WTC11 (cell line): ENCODE results near the gene PAN3. TPM values are rescaled to one million over a fixed set of nuclear protein-coding genes. Genes with fewer than 3 reads are reported as not detected.

Source experiments
- ATAC-seq: fragments of 200-7000 bp; cut with Tn5 transposase; 2 replicates; pipeline ENCODE4 v1.10.0; 2021; ENCODE audit warnings: mild to moderate bottlenecking, moderate library complexity
- CTCF ChIA-PET: fragments of 300-600 bp; sonication (Branson Sonifier 250); formaldehyde crosslinking; loops from one replicate; lab custom pipeline; 2021; ENCODE audit warnings: antibody characterized with exemption; lab: Charles Lee
- POLR2A ChIA-PET: fragments of 350-600 bp; sonication (Branson Sonifier 250); formaldehyde crosslinking; loops from one replicate; lab custom pipeline; 2021; ENCODE audit warnings: antibody characterized with exemption; lab: Charles Lee
- DNase-seq: peaks from one replicate; pipeline ENCODE4 v3.0.0; 2021; ENCODE audit warnings: low spot score
- H3K27ac Mint-ChIP-seq: 2 replicates; pipeline ENCODE4 v1.8.0; 2021; ENCODE audit warnings: mixed read lengths
- H3K27me3 Mint-ChIP-seq: 2 replicates; pipeline ENCODE4 v1.8.0; 2021; ENCODE audit warnings: low read depth, mild to moderate bottlenecking, moderate library complexity, mixed read lengths
- H3K36me3 Mint-ChIP-seq: 2 replicates; pipeline ENCODE4 v1.8.0; 2021; ENCODE audit warnings: mixed read lengths
- H3K4me1 Mint-ChIP-seq: 2 replicates; pipeline ENCODE4 v1.8.0; 2022; ENCODE audit warnings: mixed read lengths
- H3K4me3 Mint-ChIP-seq: 2 replicates; pipeline ENCODE4 v1.8.0; 2021; ENCODE audit warnings: mild to moderate bottlenecking, moderate library complexity, mixed read lengths
- H3K9me3 Mint-ChIP-seq: 2 replicates; pipeline ENCODE4 v1.8.0; 2021; ENCODE audit warnings: mixed read lengths
- CDX4 ChIP-seq: fragments of 250-450 bp; sonication (Bioruptor Pico); IDR thresholded peaks from 2 replicates; pipeline ENCODE4 v1.9.0; 2021; ENCODE audit warnings: moderate library complexity, mild to moderate bottlenecking, inconsistent platforms, borderline replicate concordance
- ESRRA ChIP-seq: sonication (generic); formaldehyde crosslinking; IDR thresholded peaks from 2 replicates; pipeline ENCODE4 v1.8.1; 2022; ENCODE audit warnings: mild to moderate bottlenecking, missing genetic modification reagents, borderline replicate concordance
- ETV6 ChIP-seq: sonication (generic); formaldehyde crosslinking; IDR thresholded peaks from 2 replicates; pipeline ENCODE4 v1.8.1; 2022; ENCODE audit warnings: mild to moderate bottlenecking, missing genetic modification reagents
- FOXP4 ChIP-seq: sonication (generic); formaldehyde crosslinking; IDR thresholded peaks from 2 replicates; pipeline ENCODE4 v1.8.0; 2022; ENCODE audit warnings: mild to moderate bottlenecking, missing genetic modification reagents
- HMGXB4 ChIP-seq: sonication (generic); formaldehyde crosslinking; IDR thresholded peaks from 2 replicates; pipeline ENCODE4 v1.8.1; 2023; ENCODE audit warnings: mild to moderate bottlenecking, moderate library complexity, missing genetic modification reagents
- KAT7 ChIP-seq: sonication (generic); formaldehyde crosslinking; IDR thresholded peaks from 2 replicates; pipeline ENCODE4 v1.8.1; 2023; ENCODE audit warnings: missing genetic modification reagents, mild to moderate bottlenecking, borderline replicate concordance
- MXD4 ChIP-seq: fragments of 250-450 bp; sonication (Bioruptor Pico); IDR thresholded peaks from 2 replicates; pipeline ENCODE4 v1.8.0; 2021; ENCODE audit warnings: mild to moderate bottlenecking, moderate library complexity, borderline replicate concordance
- MYBL2 ChIP-seq: sonication (generic); formaldehyde crosslinking; IDR thresholded peaks from 2 replicates; pipeline ENCODE4 v1.8.1; 2023; ENCODE audit warnings: mild to moderate bottlenecking, moderate library complexity, missing genetic modification reagents
- NFE2L1 ChIP-seq: sonication (generic); formaldehyde crosslinking; IDR thresholded peaks from 2 replicates; pipeline ENCODE4 v1.8.1; 2023; ENCODE audit warnings: missing genetic modification reagents
- SOX15 ChIP-seq: fragments of 250-450 bp; sonication (Bioruptor Pico); IDR thresholded peaks from 2 replicates; pipeline ENCODE4 v1.9.0; 2021; ENCODE audit warnings: mild to moderate bottlenecking
- TCF7 ChIP-seq: sonication (generic); formaldehyde crosslinking; IDR thresholded peaks from 2 replicates; pipeline ENCODE4 v1.8.0; 2022; ENCODE audit warnings: mild to moderate bottlenecking, low read depth, missing genetic modification reagents, moderate library complexity
- USF1 ChIP-seq: sonication (generic); formaldehyde crosslinking; IDR thresholded peaks from 2 replicates; pipeline ENCODE4 v1.8.0; 2022; ENCODE audit warnings: mild to moderate bottlenecking, missing genetic modification reagents
- ZBTB21 ChIP-seq: sonication (generic); formaldehyde crosslinking; IDR thresholded peaks from 2 replicates; pipeline ENCODE4 v1.8.1; 2023; ENCODE audit warnings: mild to moderate bottlenecking, missing genetic modification reagents, borderline replicate concordance
- ZNF263 ChIP-seq: sonication (generic); formaldehyde crosslinking; IDR thresholded peaks from 2 replicates; pipeline ENCODE4 v1.8.1; 2022; ENCODE audit warnings: low read depth, mild to moderate bottlenecking, moderate library complexity, missing genetic modification reagents
- ZNF671 ChIP-seq: fragments of 250-450 bp; sonication (Bioruptor Pico); IDR thresholded peaks from 2 replicates; pipeline ENCODE4 v1.8.0; 2021; ENCODE audit warnings: mild to moderate bottlenecking
- total RNA-seq: library from RNA; stranded (reverse); gene quantifications from 3 replicates; pipeline ENCODE4 v1.2.3, GENCODE V29; 2021

The PAN3 gene
- total RNA-seq, 1 experiment from 2014 or later = 37.8 TPM

- no peaks in the 10 kb centered on the region for H3K9me3 Mint-ChIP-seq
- ChIA-PET CTCF (no interaction called here), POLR2A (no interaction called here)
- no peak overlapping the region for H3K4me3 Mint-ChIP-seq
- peaks cover 6% of the 10 kb centered on the region; the same call in 1 of the 2 replicates for H3K4me1 Mint-ChIP-seq
- H3K36me3 Mint-ChIP-seq = peaks cover 11% of the 10 kb centered on the region
- no peaks in the 10 kb centered on the region for H3K27me3 Mint-ChIP-seq
- ATAC-seq (no peak), DNase-seq (no peak)
- H3K27ac Mint-ChIP-seq = no peak overlapping the region
- no peak for TF ChIP-seq ESRRA
- no peak for TF ChIP-seq ETV6 (CRISPR knock-in tag)
- no peak for TF ChIP-seq NFE2L1 (CRISPR knock-in tag)
- TF ChIP-seq FOXP4 (CRISPR knock-in tag) = no peak
- TF ChIP-seq ZBTB21 = no peak
- TF ChIP-seq USF1 (CRISPR knock-in tag) = no peak
- TF ChIP-seq TCF7 (CRISPR knock-in tag) = no peak
- TF ChIP-seq CDX4 (CRISPR knock-in tag) = no peak
- TF ChIP-seq SOX15 = no peak
Measured at GRCh38 chr13:28204043-28204442, 65.7 kb downstream of the PAN3 start.

- CTCF ChIA-PET = no interaction called here
Measured at GRCh38 chr13:28204690-28205443, 66.5 kb downstream of the PAN3 start.

GRCh38 chr13:28218679-28219078 is 80.3 kb downstream of the PAN3 start:
- H3K36me3 Mint-ChIP-seq = peaks cover 8% of the 10 kb centered on the region
- TF ChIP-seq MXD4 (CRISPR knock-in tag) (no peak), ZNF263 (CRISPR knock-in tag) (no peak), MYBL2 (CRISPR knock-in tag) (no peak)
- H3K27ac Mint-ChIP-seq = no peak overlapping the region
- ATAC-seq (no peak), DNase-seq (no peak)
- CTCF ChIA-PET = no interaction called here
- no peaks in the 10 kb centered on the region for H3K27me3 Mint-ChIP-seq
- no peaks in the 10 kb centered on the region for H3K4me1 Mint-ChIP-seq
- POLR2A ChIA-PET = no interaction called here
- no peak overlapping the region for H3K4me3 Mint-ChIP-seq
- no peaks in the 10 kb centered on the region for H3K9me3 Mint-ChIP-seq

More at GRCh38 chr13:28204690-28205443, 66.5 kb downstream of the PAN3 start:
- H3K27ac Mint-ChIP-seq = peak overlapping the region; percentile 18
- H3K9me3 Mint-ChIP-seq = no peaks in the 10 kb centered on the region
- peaks cover 10% of the 10 kb centered on the region; the same call in 1 of the 2 replicates for H3K4me1 Mint-ChIP-seq
- TF ChIP-seq KAT7 (CRISPR knock-in tag) (no peak), ETV6 (CRISPR knock-in tag) (no peak), MYBL2 (CRISPR knock-in tag) (no peak), ZNF671 (no peak), HMGXB4 (CRISPR knock-in tag) (no peak)
- ATAC-seq (no peak), DNase-seq (no peak)
- no peak overlapping the region for H3K4me3 Mint-ChIP-seq
- H3K36me3 Mint-ChIP-seq = peaks cover 11% of the 10 kb centered on the region
- POLR2A ChIA-PET = no interaction called here
- no peaks in the 10 kb centered on the region for H3K27me3 Mint-ChIP-seq
